SH-SY5Y (cell line): ENCODE results near the gene CNTNAP5.

Experiments
- GATA2 ChIP-seq: IDR thresholded peaks from 2 replicates; pipeline ENCODE4 v1.6.1; 2011; ENCODE audit warnings: mild to moderate bottlenecking, low read depth, low read length
- GATA3 ChIP-seq: IDR thresholded peaks from 2 replicates; pipeline ENCODE4 v1.6.1; 2011; ENCODE audit warnings: low read depth, mild to moderate bottlenecking, low read length, moderate library complexity

The CNTNAP5 gene

GRCh38 chr2:124609667-124610066 is 584.6 kb downstream of the CNTNAP5 start:
- TF ChIP-seq GATA3 (no peak), GATA2 (no peak)

- TF ChIP-seq GATA2 (no peak), GATA3 (no peak)
These were observed 585.1 kb downstream of the CNTNAP5 start for GRCh38 chr2:124610141-124610540.

GRCh38 chr2:124610866-124611265 is 585.8 kb downstream of the CNTNAP5 start:
- no peak for TF ChIP-seq GATA2
- TF ChIP-seq GATA3 = no peak

- no peak for TF ChIP-seq GATA3
- TF ChIP-seq GATA2 = no peak
These were observed 598.5 kb downstream of the CNTNAP5 start for GRCh38 chr2:124623560-124623959.

GRCh38 chr2:124625561-124625960 is 600.5 kb downstream of the CNTNAP5 start:
- TF ChIP-seq GATA2 (no peak), GATA3 (no peak)

GRCh38 chr2:124626993-124627392 is 601.9 kb downstream of the CNTNAP5 start:
- TF ChIP-seq GATA2 (no peak), GATA3 (no peak)

- TF ChIP-seq GATA3 (no peak), GATA2 (no peak)
These were observed 608.7 kb downstream of the CNTNAP5 start for GRCh38 chr2:124633812-124634211.

- no peak for TF ChIP-seq GATA3
- no peak for TF ChIP-seq GATA2
These were observed 614.4 kb downstream of the CNTNAP5 start for GRCh38 chr2:124639524-124639923.

GRCh38 chr2:124640221-124640750 is 615.2 kb downstream of the CNTNAP5 start:
- TF ChIP-seq GATA2 (no peak), GATA3 (no peak)

GRCh38 chr2:124646166-124646815 is 621.2 kb downstream of the CNTNAP5 start:
- TF ChIP-seq GATA3 (no peak), GATA2 (no peak)

- TF ChIP-seq GATA2 = no peak
- TF ChIP-seq GATA3 = no peak
These were observed 622.2 kb downstream of the CNTNAP5 start for GRCh38 chr2:124647245-124647644.

- TF ChIP-seq GATA3 (no peak), GATA2 (no peak)
These were observed 622.6 kb downstream of the CNTNAP5 start for GRCh38 chr2:124647663-124648062.

- TF ChIP-seq GATA2 (no peak), GATA3 (no peak)
These were observed 623.9 kb downstream of the CNTNAP5 start for GRCh38 chr2:124649001-124649400.

- TF ChIP-seq GATA3 (no peak), GATA2 (no peak)
These were observed 627.0 kb downstream of the CNTNAP5 start for GRCh38 chr2:124652099-124652498.

GRCh38 chr2:124658373-124658772 is 633.3 kb downstream of the CNTNAP5 start:
- TF ChIP-seq GATA2 = no peak
- no peak for TF ChIP-seq GATA3
